SK-N-SH treated with all-trans-retinoic acid at 6 μM for 48 hours (cell line): ENCODE data around the gene MTPN.

Experiments used
- BACH2 ChIP-seq: fragments of 250-450 bp; sonication (Bioruptor Pico); IDR thresholded peaks from 2 replicates; pipeline ENCODE4 v1.9.0; 2021; ENCODE audit warnings: mild to moderate bottlenecking, borderline replicate concordance
- CREB5 ChIP-seq: fragments of 250-450 bp; sonication (Bioruptor Pico); IDR thresholded peaks from 2 replicates; pipeline ENCODE4 v1.5.1; 2020; ENCODE audit warnings: low read depth, mild to moderate bottlenecking, moderate library complexity
- ESRRG ChIP-seq: fragments of 250-450 bp; sonication (Bioruptor Pico); IDR thresholded peaks from 2 replicates; pipeline ENCODE4 v1.6.1; 2021; ENCODE audit warnings: mild to moderate bottlenecking
- GLIS3 ChIP-seq: fragments of 250-450 bp; sonication (Bioruptor Pico); IDR thresholded peaks from 2 replicates; pipeline ENCODE4 v1.5.0; 2020; ENCODE audit warnings: mild to moderate bottlenecking, moderate library complexity
- OSR1 ChIP-seq: fragments of 250-450 bp; sonication (Bioruptor Pico); IDR thresholded peaks from 2 replicates; pipeline ENCODE4 v1.8.0; 2022; ENCODE audit warnings: moderate library complexity, mild to moderate bottlenecking, inconsistent platforms
- PATZ1 ChIP-seq: fragments of 250-450 bp; sonication (Bioruptor Pico); IDR thresholded peaks from 2 replicates; pipeline ENCODE4 v1.8.0; 2020; ENCODE audit warnings: mild to moderate bottlenecking, moderate library complexity, borderline replicate concordance
- POU6F1 ChIP-seq: fragments of 250-450 bp; sonication (Bioruptor Pico); IDR thresholded peaks from 2 replicates; pipeline ENCODE4 v1.8.0; 2021; ENCODE audit warnings: low read depth, mild to moderate bottlenecking, moderate library complexity, borderline replicate concordance
- TCF4 ChIP-seq: fragments of 250-450 bp; sonication (Bioruptor Pico); IDR thresholded peaks from 2 replicates; pipeline ENCODE4 v1.8.0; 2021; ENCODE audit warnings: mild to moderate bottlenecking, moderate library complexity, borderline replicate concordance
- TOX ChIP-seq: fragments of 250-450 bp; sonication (Bioruptor Pico); IDR thresholded peaks from 2 replicates; pipeline ENCODE4 v1.8.0; 2021; ENCODE audit warnings: mild to moderate bottlenecking, moderate library complexity, borderline replicate concordance
- ZFP3 ChIP-seq: fragments of 250-450 bp; sonication (Bioruptor Pico); IDR thresholded peaks from 2 replicates; pipeline ENCODE4 v1.5.0; 2020; ENCODE audit warnings: mild to moderate bottlenecking, moderate library complexity
- ZFP30 ChIP-seq: fragments of 450-650 bp; formaldehyde crosslinking; IDR thresholded peaks from 2 replicates; pipeline ENCODE4 v1.5.0; 2022; ENCODE audit warnings: mild to moderate bottlenecking, moderate library complexity

- TF ChIP-seq BACH2 (CRISPR knock-in tag) (no peak), ESRRG (CRISPR knock-in tag) (no peak), ZFP30 (CRISPR knock-in tag) (no peak), CREB5 (CRISPR knock-in tag) (no peak), OSR1 (CRISPR knock-in tag) (no peak), PATZ1 (CRISPR knock-in tag) (no peak), TOX (no peak), GLIS3 (CRISPR knock-in tag) (no peak), TCF4 (CRISPR knock-in tag) (no peak), POU6F1 (CRISPR knock-in tag) (no peak), ZFP3 (CRISPR knock-in tag) (no peak)
These were observed 37.5 kb upstream of the MTPN start for GRCh38 chr7:136014659-136015058.
